ENCODE measurements around the gene CCT8. TPM values are rescaled to one million over a fixed set of nuclear protein-coding genes. Genes with fewer than 3 reads are reported as not detected.
A peak's percentile ranks its signal among the peaks of the same experiment; 100 is the strongest.

Gene CCT8
- polyA plus RNA-seq, 3 donors, result 71.9 to 173 (median 169) TPM

- Mint-ChIP-seq H3K36me3 (peaks cover 0 to 2% of the 10 kb centered on the region in 2 donors), H3K27me3 (ENCODE audit: low read depth in 3 of 3) (no peaks in the 10 kb centered on the region), H3K4me1 (peaks cover 8% of the 10 kb centered on the region), H3K9me3 (peaks cover 0 to 5% (median 0%) of the 10 kb centered on the region in 7 donors), H3K4me3 (no peak overlapping the region), H3K27ac (no peak overlapping the region)
- no peak overlapping the region for H2AFZ ChIP-seq (ENCODE audit: insufficient read depth, low read depth, low read length, poor library complexity, severe bottlenecking)
- no peak overlapping the region for H3K9ac ChIP-seq (ENCODE audit: insufficient read depth, low read length, poor library complexity, severe bottlenecking)
- no peak for TF ChIP-seq CTCF (IDR thresholded peaks at IDR 0.05)
- no peak overlapping the region for H3K4me3 ChIP-seq (replicated peaks in 1 of 3; ENCODE audit: low read depth in 2 of 3, low read length in 3 of 3)
- H3K27me3 ChIP-seq (ENCODE audit: control insufficient read depth in 2 of 2, insufficient read depth in 2 of 2, low read length in 2 of 2), result no peaks in the 10 kb centered on the region
- H3K79me2 ChIP-seq (ENCODE audit: insufficient read depth, low read length), result no peaks in the 10 kb centered on the region
- H3K4me2 ChIP-seq (replicated peaks; ENCODE audit: extremely low read depth, low read length, poor library complexity, severe bottlenecking), result no peak overlapping the region
- no peaks in the 10 kb centered on the region for H3K36me3 ChIP-seq (replicated peaks in 1 of 2; ENCODE audit: control insufficient read depth in 1 of 2, insufficient read depth in 2 of 2, low read length in 2 of 2)
- H3K4me1 ChIP-seq (ENCODE audit: control insufficient read depth in 1 of 2, insufficient read depth in 2 of 2, low read length in 2 of 2), result no peaks in the 10 kb centered on the region
- H3K27ac ChIP-seq (ENCODE audit: low read depth in 1 of 2, low read length in 2 of 2), result no peak overlapping the region
- 85% methylated on average over 3 of the region's 5 CpGs for WGBS (ENCODE audit: insufficient coverage)
- no peaks in the 10 kb centered on the region for H4K20me1 ChIP-seq (ENCODE audit: insufficient read depth, low read length)
- no peaks in the 10 kb centered on the region for H3K9me3 ChIP-seq (replicated peaks in 1 of 2; ENCODE audit: control insufficient read depth in 1 of 2, insufficient read depth in 1 of 2, low read length in 2 of 2)
- no peak for DNase-seq
- intact Hi-C loops (cut with micrococcal nuclease), result no loop called here
These were observed 41.5 kb upstream of the CCT8 start for GRCh38 chr21:29114765-29115500.

- peaks cover 10 to 11% of the 10 kb centered on the region in 2 donors for H3K4me1 ChIP-seq (ENCODE audit: control insufficient read depth in 1 of 2, insufficient read depth in 2 of 2, low read length in 2 of 2)
- Mint-ChIP-seq H3K4me1 (peaks cover 16% of the 10 kb centered on the region), H3K27me3 (ENCODE audit: low read depth in 3 of 3) (peaks cover 0 to 3% (median 0%) of the 10 kb centered on the region in 3 donors), H3K27ac (peak overlapping the region in 1 of 7 donors; percentile 37), H3K4me3 (no peak overlapping the region), H3K9me3 (peaks cover 0 to 3% (median 0%) of the 10 kb centered on the region in 7 donors), H3K36me3 (peaks cover 8 to 9% of the 10 kb centered on the region in 2 donors)
- H3K4me3 ChIP-seq (replicated peaks in 1 of 3; ENCODE audit: low read depth in 2 of 3, low read length in 3 of 3), result no peak overlapping the region
- H3K27me3 ChIP-seq (ENCODE audit: control insufficient read depth in 2 of 2, insufficient read depth in 2 of 2, low read length in 2 of 2), result no peaks in the 10 kb centered on the region
- intact Hi-C loops (cut with micrococcal nuclease), result no loop called here
- H3K9ac ChIP-seq (ENCODE audit: insufficient read depth, low read length, poor library complexity, severe bottlenecking), result no peak overlapping the region
- 100% methylated on average over 1 of the region's 3 CpGs for WGBS (ENCODE audit: insufficient coverage)
- H4K20me1 ChIP-seq (ENCODE audit: insufficient read depth, low read length), result no peaks in the 10 kb centered on the region
- H3K36me3 ChIP-seq (replicated peaks in 1 of 2; ENCODE audit: control insufficient read depth in 1 of 2, insufficient read depth in 2 of 2, low read length in 2 of 2), result no peaks in the 10 kb centered on the region
- no peak overlapping the region for H2AFZ ChIP-seq (ENCODE audit: insufficient read depth, low read depth, low read length, poor library complexity, severe bottlenecking)
- DNase-seq, result no peak
- no peak overlapping the region for H3K4me2 ChIP-seq (replicated peaks; ENCODE audit: extremely low read depth, low read length, poor library complexity, severe bottlenecking)
- no peak for TF ChIP-seq CTCF (IDR thresholded peaks at IDR 0.05)
- no peaks in the 10 kb centered on the region for H3K79me2 ChIP-seq (ENCODE audit: insufficient read depth, low read length)
- no peaks in the 10 kb centered on the region for H3K9me3 ChIP-seq (replicated peaks in 1 of 2; ENCODE audit: control insufficient read depth in 1 of 2, insufficient read depth in 1 of 2, low read length in 2 of 2)
- H3K27ac ChIP-seq (ENCODE audit: low read depth in 1 of 2, low read length in 2 of 2), result no peak overlapping the region
These were observed 31.8 kb upstream of the CCT8 start for GRCh38 chr21:29105218-29105617.
